Kidney capillary endothelial cell (primary cell): ENCODE data around the gene SIM2.

ENCODE experiments used
- DNase-seq: peaks from one replicate; pipeline ENCODE4 v3.0.0-alpha.2; 2018; ENCODE audit warnings: low spot score

SIM2 gene

DNA sequence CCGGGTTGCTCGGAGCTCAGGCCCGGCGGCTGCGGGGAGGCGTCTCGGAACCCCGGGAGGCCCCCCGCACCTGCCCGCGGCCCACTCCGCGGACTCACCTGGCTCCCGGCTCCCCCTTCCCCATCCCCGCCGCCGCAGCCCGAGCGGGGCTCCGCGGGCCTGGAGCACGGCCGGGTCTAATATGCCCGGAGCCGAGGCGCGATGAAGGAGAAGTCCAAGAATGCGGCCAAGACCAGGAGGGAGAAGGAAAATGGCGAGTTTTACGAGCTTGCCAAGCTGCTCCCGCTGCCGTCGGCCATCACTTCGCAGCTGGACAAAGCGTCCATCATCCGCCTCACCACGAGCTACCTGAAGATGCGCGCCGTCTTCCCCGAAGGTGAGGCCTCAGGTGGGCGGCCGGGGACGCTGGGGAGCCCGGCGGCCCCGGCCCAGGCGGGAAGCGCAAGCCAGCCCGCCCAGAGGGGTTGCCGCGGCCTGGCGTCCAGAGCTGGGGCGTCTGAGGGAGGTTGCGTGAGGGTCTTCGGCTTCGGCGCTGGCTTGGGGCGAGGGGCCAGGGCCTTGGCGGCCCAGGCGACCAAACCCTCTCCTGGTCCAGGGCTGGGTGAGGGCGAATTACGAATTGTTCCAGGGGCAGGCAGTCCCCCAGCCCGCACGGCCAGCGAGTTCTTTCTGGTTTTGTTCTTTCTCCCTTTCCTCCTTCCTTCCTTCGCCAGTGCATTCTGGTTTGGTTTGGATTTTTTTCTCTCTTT, 805 bp downstream of the SIM2 start:
- no peak for DNase-seq

GRCh38 chr21:36700295-36700970, 1.5 kb downstream of the SIM2 start:
- DNase-seq = no peak

GRCh38 chr21:36700971-36701755, 2.2 kb downstream of the SIM2 start:
- DNase-seq = no peak

DNA sequence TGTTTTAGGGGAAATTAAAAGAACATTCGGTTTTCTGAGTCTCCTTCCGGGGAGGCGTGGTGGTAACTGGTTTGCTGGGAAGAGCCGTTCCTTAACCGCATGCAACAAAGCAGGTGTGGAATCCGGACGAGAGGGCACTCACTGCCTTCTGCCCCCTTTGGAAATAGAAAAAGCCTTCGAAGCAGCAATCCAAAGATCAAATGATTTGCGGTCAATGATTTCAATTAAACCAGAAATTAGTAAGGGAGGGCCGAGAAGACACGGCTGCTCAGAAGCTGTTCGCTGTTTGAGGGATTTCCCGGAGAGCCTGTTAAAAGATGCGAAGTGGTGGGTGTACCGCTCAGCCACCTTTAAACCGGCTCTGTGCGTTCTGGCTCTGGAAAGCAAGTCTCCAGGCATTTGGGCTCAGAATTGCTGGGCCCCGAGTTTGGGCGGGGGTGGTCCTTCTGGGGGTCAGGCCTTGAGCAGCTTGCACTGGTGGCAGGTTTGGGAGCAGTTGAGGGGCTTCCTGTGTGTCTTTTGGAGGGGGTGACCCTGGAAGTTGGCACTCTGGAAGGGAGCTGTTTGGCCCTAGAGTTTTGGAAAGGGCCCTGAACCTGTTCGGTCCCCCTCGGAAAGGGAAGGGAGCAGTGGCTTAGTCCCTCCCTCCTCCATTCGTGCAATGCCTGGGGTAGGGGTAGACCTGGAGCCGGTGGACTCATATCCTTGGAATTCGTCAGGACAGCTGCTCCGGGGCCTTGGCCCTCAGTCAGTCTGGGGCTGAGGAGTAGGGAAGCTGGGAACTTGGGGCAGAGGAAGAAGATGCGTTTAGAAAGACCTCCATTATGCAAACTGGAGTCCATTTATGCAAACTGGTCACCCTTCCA, 3.1 kb downstream of the SIM2 start:
- no peak for DNase-seq

DNA sequence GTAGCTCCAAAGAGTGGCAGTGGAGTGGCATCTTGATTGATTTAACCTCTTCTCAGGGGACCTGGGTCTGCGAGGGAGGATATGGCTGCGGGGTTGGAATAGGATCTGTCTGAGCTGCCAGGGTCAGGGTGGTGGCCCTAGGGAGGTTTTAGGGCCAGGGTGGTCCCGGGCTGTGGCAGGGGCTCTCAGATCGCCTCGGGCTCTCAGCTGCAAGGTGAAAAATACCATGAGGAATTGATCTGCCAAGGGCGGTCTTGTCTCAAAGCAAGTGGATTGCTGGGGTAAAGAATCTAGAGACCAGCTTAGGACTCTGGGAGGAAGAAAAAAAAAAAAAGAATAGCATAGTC, 3.7 kb downstream of the SIM2 start:
- no peak for DNase-seq

DNA sequence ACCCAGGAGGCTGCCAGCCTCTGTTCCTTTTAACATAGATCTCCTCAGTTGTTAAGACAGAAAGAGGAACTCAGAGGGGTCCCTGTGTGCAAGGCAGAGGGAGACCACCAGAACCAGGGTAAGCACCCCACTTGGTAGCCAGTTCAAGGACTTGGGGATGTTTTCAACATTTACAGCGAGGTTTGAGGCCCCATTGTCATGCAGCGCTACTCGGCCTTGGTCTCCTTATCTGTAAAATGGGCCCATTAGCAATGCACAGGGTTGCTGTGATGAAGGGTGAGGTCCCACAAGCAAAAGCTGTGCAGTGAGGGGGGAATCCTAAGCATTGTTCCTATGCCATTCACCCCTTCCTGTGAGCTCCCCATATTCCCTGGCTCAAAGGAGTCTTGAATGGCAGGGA, 4.2 kb downstream of the SIM2 start:
- no peak for DNase-seq

- no peak for DNase-seq
These were observed 4.8 kb downstream of the SIM2 start for GRCh38 chr21:36703626-36704280.

DNA sequence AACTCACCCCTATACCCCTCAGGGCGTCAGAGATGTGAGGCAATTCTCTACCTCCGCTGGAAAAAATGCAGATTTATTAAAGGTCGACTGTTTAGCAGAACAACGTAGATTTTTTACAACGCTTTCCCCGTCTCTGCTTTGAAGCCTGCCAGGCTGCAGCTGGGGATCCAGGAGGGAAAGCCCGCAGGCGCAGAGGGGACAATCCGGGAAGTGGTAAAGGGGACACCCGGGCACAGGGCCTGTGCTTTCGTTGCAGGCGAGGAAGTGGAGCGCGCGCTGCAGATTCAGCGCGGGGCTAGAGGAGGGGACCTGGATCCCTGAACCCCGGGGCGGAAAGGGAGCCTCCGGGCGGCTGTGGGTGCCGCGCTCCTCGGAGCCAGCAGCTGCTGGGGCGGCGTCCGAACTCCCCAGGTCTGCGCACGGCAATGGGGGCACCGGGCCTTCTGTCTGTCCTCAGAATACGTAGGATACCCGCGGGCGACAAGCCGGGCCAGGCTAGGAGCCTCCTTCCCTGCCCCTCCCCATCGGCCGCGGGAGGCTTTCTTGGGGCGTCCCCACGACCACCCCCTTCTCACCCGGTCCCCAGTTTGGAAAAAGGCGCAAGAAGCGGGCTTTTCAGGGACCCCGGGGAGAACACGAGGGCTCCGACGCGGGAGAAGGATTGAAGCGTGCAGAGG, 5.5 kb downstream of the SIM2 start:
- no peak for DNase-seq

DNA sequence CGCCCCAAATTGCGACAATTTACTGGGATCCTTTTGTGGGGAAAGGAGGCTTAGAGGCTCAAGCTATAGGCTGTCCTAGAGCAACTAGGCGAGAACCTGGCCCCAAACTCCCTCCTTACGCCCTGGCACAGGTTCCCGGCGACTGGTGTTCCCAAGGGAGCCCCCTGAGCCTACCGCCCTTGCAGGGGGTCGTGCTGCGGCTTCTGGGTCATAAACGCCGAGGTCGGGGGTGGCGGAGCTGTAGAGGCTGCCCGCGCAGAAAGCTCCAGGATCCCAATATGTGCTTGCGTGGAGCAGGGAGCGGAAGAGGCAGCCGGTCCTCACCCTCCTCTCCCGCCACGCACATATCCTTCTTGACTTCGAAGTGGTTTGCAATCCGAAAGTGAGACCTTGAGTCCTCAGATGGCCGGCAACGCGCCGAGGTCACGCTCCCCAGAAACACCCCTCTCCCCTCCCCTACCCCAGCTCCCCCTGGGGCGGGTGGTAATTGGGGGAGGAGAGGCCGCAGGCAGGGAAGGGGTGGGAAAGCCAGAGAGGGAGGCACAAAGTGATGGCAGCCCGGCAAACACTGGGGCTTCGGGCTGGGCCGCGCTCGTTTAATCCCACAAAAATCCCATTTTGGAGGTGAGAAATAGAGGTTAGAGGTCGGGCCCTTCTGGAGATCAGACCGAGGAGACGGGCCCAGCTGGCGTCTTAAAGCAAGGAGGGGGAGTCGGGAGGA, 6.2 kb downstream of the SIM2 start:
- no peak for DNase-seq

- no peak for DNase-seq
These were observed 7.0 kb downstream of the SIM2 start for GRCh38 chr21:36705679-36706481.

DNA sequence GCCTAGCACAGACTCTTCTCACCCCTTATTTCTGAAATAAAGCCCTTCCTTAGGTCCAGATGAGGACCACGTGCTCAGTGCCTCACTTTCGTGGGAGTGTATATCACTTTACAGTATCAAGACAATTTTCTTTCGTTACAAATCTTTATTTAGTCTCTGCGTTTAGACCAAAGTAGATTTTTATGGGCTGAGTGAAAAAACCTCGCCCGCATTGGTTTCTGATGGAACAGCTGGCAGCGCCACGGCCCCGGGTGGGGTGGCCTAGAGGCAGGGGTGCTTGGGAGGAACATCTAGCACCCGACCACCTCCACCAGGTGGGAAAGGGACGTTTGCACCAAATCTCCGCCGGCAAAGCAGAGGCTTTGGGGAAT, 7.6 kb downstream of the SIM2 start:
- DNase-seq = no peak

DNA sequence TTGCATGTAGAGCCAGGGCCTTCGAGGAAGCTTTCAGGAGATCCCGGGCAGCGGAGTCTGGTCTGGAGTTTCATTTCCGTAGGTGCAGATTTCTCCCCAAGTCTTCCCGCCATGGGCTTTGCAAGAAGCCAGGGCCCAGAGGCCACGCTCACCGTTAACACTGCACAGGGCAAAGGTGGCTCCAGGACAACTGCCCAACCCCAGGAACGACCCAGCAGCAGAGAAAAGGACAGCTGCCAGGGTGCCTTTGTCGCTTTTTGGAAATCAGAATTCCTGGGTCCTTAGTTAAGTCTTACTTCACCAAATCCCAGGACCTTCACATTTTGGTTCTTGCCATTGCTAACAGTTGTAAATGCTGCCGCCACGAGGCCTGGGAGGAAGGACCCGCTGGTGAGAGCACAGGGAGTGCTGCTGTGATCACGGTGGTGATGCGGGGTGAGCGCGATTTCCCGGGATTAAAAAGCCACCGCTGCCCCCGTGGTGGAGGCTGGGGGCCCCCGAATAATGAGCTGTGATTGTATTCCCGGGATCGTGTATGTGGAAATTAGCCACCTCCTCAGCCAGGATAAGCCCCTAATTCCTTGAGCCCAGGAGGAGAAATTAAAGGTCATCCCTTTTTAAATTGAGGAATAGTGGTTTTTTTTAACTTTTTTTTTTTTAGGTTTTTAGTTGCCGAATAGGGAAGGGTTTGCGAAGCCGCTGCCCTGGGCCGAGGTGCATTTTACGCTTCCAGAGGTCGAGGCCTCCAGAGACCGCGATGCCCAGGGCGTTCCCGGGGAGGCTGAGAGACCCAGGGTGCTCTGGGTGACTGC, 8.2 kb downstream of the SIM2 start:
- no peak for DNase-seq

GRCh38 chr21:36707763-36708285, 8.9 kb downstream of the SIM2 start:
- no peak for DNase-seq

DNA sequence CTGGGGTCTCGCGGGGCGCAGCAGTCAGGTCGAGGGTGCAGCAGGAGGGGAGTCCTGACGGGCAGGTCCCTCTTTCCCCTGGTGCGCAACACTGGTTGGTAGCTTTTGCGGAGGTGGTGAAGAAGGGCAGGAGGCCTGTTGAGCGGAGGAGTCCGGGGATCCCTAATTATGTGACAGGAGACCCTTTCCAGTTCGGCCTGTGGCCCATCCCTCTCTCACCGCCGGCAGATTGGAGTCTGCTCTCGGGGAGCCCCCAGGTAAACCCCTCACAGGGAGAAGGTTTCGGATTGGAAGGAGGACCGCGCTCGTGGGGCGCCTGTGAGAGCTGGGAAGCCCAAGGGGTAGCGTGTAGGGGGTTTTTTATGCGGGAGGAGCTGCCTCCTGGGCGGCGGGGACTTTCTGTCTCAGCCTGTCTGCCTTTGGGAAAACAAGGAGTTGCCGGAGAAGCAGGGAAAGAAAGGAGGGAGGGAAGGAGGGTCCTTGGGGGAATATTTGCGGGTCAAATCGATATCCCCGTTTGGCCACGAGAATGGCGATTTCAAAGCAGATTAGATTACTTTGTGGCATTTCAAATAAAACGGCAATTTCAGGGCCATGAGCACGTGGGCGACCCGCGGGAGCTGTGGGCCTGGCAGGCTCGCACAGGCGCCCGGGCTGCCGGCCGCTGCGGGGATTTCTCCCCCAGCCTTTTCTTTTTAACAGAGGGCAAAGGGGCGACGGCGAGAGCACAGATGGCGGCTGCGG, 9.5 kb downstream of the SIM2 start:
- no peak for DNase-seq

- no peak for DNase-seq
These were observed 10.3 kb downstream of the SIM2 start for GRCh38 chr21:36709030-36709867.

DNA sequence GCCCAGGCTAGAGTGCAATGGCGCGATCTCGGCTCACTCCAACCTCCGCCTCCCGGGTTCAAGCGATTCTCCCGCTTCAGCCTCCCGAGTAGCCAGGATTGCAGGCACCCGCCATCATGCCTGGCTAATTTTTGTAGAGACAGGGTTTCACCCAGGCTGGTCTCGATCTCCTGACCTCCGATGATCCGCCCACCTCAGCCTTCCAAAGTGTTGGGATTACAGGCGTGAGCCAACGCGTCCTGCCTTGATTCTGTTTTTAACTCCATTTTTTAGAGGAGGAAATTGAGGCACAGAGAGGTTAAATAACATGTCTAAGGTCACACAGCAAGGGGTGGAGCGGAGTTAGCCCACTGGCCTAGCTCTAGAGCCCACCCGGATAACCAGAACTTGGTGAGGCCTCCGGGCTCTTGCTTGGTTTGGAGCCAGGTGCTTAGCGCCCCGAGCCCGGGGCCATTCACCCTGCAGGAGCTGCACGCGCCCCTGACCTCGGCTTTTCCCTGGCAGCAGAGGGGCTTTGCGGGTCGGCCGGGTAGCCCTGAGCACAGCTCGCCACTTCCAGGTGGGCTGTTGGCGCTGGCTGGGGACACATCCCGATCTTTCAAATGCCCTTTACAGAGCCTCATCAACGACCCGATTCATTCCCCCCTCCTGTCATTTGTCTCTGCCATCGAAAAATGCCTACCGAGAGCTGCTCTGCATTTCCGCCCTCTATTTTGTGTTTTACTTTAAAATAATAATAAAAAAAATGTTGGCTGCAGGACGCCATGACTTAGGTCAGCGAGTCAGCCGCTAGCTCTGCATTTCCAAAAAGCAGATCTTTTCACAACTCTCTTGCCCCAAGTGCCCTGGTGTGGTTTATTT, 11.2 kb downstream of the SIM2 start:
- no peak for DNase-seq
